Fibroblast of the aortic adventitia (primary cell): ENCODE measurements around the gene KRTAP29-1. TPM values are rescaled to one million over a fixed set of nuclear protein-coding genes. Genes with fewer than 3 reads are reported as not detected.
"Not testable (repeated sequence)": the region's sequence is repeated elsewhere in the genome, so short reads cannot be mapped to it uniquely, and the experiment has no call there.

Experiments used
- DNase-seq: peaks from one replicate; pipeline ENCODE4 v3.0.0-alpha.2; 2010; ENCODE audit warnings: low read depth
- H3K4me3 ChIP-seq: 2 replicates; pipeline ENCODE4 v1.5.1; 2011; ENCODE audit warnings: low read depth, mild to moderate bottlenecking, control low read depth, low read length, moderate library complexity
- total RNA-seq: library from RNA; depleted of rRNA; stranded (reverse); fragments of >200 nt; gene quantifications from 2 replicates; pipeline ENCODE4 v1.2.3, GENCODE V29; 2012; ENCODE audit warnings: low replicate concordance
- TF ChIP-seq, protein P1 (sequence below): IDR thresholded peaks from 2 replicates; pipeline ENCODE4 v1.5.1; 2011; ENCODE audit warnings: mild to moderate bottlenecking, low read length, control low read depth, inconsistent platforms; ENCODE audit not compliant: insufficient read depth

Gene KRTAP29-1, protein sequence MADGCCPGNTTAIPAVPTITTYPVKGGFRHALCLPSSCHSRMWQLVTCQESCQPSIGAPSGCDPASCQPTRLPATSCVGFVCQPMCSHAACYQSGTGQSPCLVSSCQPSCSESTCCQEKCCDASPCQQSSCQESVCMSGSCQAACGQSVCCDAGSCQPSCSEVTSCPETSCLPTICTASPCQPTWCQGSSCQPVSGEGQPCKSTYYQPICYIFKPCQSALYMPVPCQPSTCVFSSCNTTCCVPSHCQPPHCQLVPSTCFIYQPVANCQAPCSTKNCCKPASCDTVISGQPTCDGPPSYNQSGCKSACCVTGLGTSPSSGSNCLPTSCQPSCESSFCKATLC
- not detected in 2 replicates for total RNA-seq

GRCh38 chr17:41301916-41302901 lies at the start of gene KRTAP29-1:
Gene KRTAP29-1 (minus strand): TSS chr17:41302851. CDS start chr17:41302851, 0 bp downstream.
- no peak within 1 kb of the TSS for H3K4me3 ChIP-seq
- no peak for DNase-seq
- TF ChIP-seq, protein P1, sequence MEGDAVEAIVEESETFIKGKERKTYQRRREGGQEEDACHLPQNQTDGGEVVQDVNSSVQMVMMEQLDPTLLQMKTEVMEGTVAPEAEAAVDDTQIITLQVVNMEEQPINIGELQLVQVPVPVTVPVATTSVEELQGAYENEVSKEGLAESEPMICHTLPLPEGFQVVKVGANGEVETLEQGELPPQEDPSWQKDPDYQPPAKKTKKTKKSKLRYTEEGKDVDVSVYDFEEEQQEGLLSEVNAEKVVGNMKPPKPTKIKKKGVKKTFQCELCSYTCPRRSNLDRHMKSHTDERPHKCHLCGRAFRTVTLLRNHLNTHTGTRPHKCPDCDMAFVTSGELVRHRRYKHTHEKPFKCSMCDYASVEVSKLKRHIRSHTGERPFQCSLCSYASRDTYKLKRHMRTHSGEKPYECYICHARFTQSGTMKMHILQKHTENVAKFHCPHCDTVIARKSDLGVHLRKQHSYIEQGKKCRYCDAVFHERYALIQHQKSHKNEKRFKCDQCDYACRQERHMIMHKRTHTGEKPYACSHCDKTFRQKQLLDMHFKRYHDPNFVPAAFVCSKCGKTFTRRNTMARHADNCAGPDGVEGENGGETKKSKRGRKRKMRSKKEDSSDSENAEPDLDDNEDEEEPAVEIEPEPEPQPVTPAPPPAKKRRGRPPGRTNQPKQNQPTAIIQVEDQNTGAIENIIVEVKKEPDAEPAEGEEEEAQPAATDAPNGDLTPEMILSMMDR = no peak

- no peak overlapping the region for H3K4me3 ChIP-seq
- DNase-seq = no peak
- TF ChIP-seq, protein P1 = no peak
Observed at GRCh38 chr17:41351177-41351576, 48.5 kb upstream of the KRTAP29-1 start.

- not testable (repeated sequence) for H3K4me3 ChIP-seq, DNase-seq
Observed at GRCh38 chr17:41350381-41350878, 47.8 kb upstream of the KRTAP29-1 start, which contains the start of gene KRT33A. Gene KRT33A (minus strand): TSS chr17:41350828. CDS start chr17:41350767, 61 bp downstream.

GRCh38 chr17:41347869-41348760 lies 45.5 kb upstream of the KRTAP29-1 start:
- TF ChIP-seq, protein P1 = no peak
- DNase-seq = no peak
- H3K4me3 ChIP-seq = no peak overlapping the region

- not testable (repeated sequence) for DNase-seq, H3K4me3 ChIP-seq
Observed at GRCh38 chr17:41346421-41346820, 43.8 kb upstream of the KRTAP29-1 start.

- TF ChIP-seq, protein P1 = no peak
- DNase-seq = no peak
- no peak overlapping the region for H3K4me3 ChIP-seq
Observed at GRCh38 chr17:41345992-41346391, 43.3 kb upstream of the KRTAP29-1 start.

GRCh38 chr17:41343029-41343428 lies 40.4 kb upstream of the KRTAP29-1 start:
- no peak for DNase-seq
- TF ChIP-seq, protein P1 = no peak
- H3K4me3 ChIP-seq = no peak overlapping the region
